GM23338 (cell line): ENCODE results near the gene SLX4IP. TPM values are rescaled to one million over a fixed set of nuclear protein-coding genes. Genes with fewer than 3 reads are reported as not detected.
A peak's percentile ranks its signal among the peaks of the same experiment; 100 is the strongest.

Source experiments
- ATAC-seq: fragments of 200-7000 bp; cut with Tn5 transposase; 3 replicates; pipeline ENCODE4 v1.9.1; 2020
- DNase-seq: peaks from one replicate; pipeline ENCODE4 v3.0.0-alpha.2; 2015; ENCODE audit warnings: low spot score
- H2AFZ ChIP-seq: fragments of 200-600 bp; sonication (generic); 2 replicates; pipeline ENCODE4 v1.8.0; 2016; ENCODE audit warnings: antibody characterized with exemption, mild to moderate bottlenecking, moderate library complexity
- H3F3A ChIP-seq: fragments of 200-600 bp; sonication (generic); replicated peaks from 2 replicates; pipeline ENCODE4 v1.8.0; 2017; ENCODE audit warnings: antibody characterized with exemption, mixed run types, low read depth
- H3K27ac ChIP-seq: fragments of 200-600 bp; sonication (generic); 2 replicates; pipeline ENCODE4 v1.6.1; 2016; ENCODE audit warnings: low read depth
- H3K27me3 ChIP-seq: fragments of 200-600 bp; sonication (generic); 2 replicates; pipeline ENCODE4 v1.8.0; 2016; ENCODE audit warnings: mild to moderate bottlenecking, mixed run types, moderate library complexity; ENCODE audit not compliant: insufficient read depth
- H3K36me3 ChIP-seq: fragments of 200-600 bp; sonication (generic); 2 replicates; pipeline ENCODE4 v1.8.0; 2016; ENCODE audit warnings: mild to moderate bottlenecking; ENCODE audit not compliant: insufficient read depth
- H3K4me1 ChIP-seq: fragments of 200-600 bp; sonication (generic); 2 replicates; pipeline ENCODE4 v1.8.0; 2016; ENCODE audit warnings: mild to moderate bottlenecking, moderate library complexity; ENCODE audit not compliant: insufficient read depth
- H3K4me2 ChIP-seq: fragments of 200-600 bp; sonication (generic); 2 replicates; pipeline ENCODE4 v1.7.1; 2017; ENCODE audit warnings: mixed run types
- H3K4me3 ChIP-seq: fragments of 200-600 bp; sonication (generic); 2 replicates; pipeline ENCODE4 v1.6.1; 2016; ENCODE audit warnings: mixed run types
- H3K79me2 ChIP-seq: fragments of 200-600 bp; sonication (generic); replicated peaks from 2 replicates; pipeline ENCODE4 v1.8.0; 2017; ENCODE audit warnings: mild to moderate bottlenecking; ENCODE audit not compliant: insufficient read depth
- H3K9me2 ChIP-seq: fragments of 200-600 bp; sonication (generic); 2 replicates; pipeline ENCODE4 v1.8.0; 2017; ENCODE audit not compliant: insufficient read depth
- H4K20me1 ChIP-seq: fragments of 200-600 bp; sonication (generic); replicated peaks from 2 replicates; pipeline ENCODE4 v1.8.0; 2017; ENCODE audit warnings: mild to moderate bottlenecking; ENCODE audit not compliant: insufficient read depth
- H3K27ac Mint-ChIP-seq: 2 replicates; pipeline ENCODE4 v1.8.0; 2020; ENCODE audit warnings: inconsistent platforms, mild to moderate bottlenecking, moderate library complexity, mixed read lengths
- H3K27me3 Mint-ChIP-seq: 3 replicates; pipeline ENCODE4 v1.8.0; 2022; ENCODE audit warnings: low read depth, mild to moderate bottlenecking, moderate library complexity, mixed read lengths, inconsistent platforms; ENCODE audit not compliant: insufficient read depth, poor library complexity
- H3K36me3 Mint-ChIP-seq: 3 replicates; pipeline ENCODE4 v1.8.0; 2021; ENCODE audit warnings: low read depth, mild to moderate bottlenecking, inconsistent platforms, moderate library complexity, mixed read lengths
- H3K4me1 Mint-ChIP-seq: 3 replicates; pipeline ENCODE4 v1.8.0; 2020; ENCODE audit warnings: mild to moderate bottlenecking, inconsistent platforms, mixed read lengths
- H3K4me3 Mint-ChIP-seq: 3 replicates; pipeline ENCODE4 v1.8.0; 2021; ENCODE audit warnings: moderate library complexity, mild to moderate bottlenecking, inconsistent platforms, mixed read lengths
- H3K9me3 Mint-ChIP-seq: 3 replicates; pipeline ENCODE4 v1.8.0; 2020; ENCODE audit warnings: moderate library complexity, mild to moderate bottlenecking, inconsistent platforms, mixed read lengths
- EZH2 ChIP-seq: fragments of 200-600 bp; sonication (generic); IDR thresholded peaks from one replicate; pipeline ENCODE4 v1.8.0; 2017; ENCODE audit warnings: antibody characterized with exemption, mild to moderate bottlenecking, low read depth; ENCODE audit not compliant: unreplicated experiment
- EZH2phosphoT487 ChIP-seq: fragments of 200-600 bp; sonication (generic); IDR thresholded peaks from one replicate; pipeline ENCODE4 v1.8.1; 2018; ENCODE audit warnings: antibody characterized with exemption; ENCODE audit not compliant: unreplicated experiment
- JUNB ChIP-seq: IDR thresholded peaks from one replicate; pipeline ENCODE4 v1.6.1; 2016; ENCODE audit warnings: antibody characterized with exemption; ENCODE audit not compliant: unreplicated experiment
- NANOG ChIP-seq: IDR thresholded peaks from 2 replicates; pipeline ENCODE4 v1.6.1; 2016; ENCODE audit warnings: antibody characterized with exemption, borderline replicate concordance
- POLR2AphosphoS5 ChIP-seq: IDR thresholded peaks from 2 replicates; pipeline ENCODE4 v1.6.1; 2016; ENCODE audit warnings: antibody characterized with exemption, low read depth
- REST ChIP-seq: IDR thresholded peaks from one replicate; pipeline ENCODE4 v1.6.1; 2018; ENCODE audit warnings: antibody characterized with exemption; ENCODE audit not compliant: unreplicated experiment
- STAT1 ChIP-seq: IDR thresholded peaks from one replicate; pipeline ENCODE4 v1.6.1; 2016; ENCODE audit warnings: antibody characterized with exemption; ENCODE audit not compliant: unreplicated experiment
- ZNF331 ChIP-seq: fragments of 250-450 bp; sonication (Bioruptor Pico); IDR thresholded peaks from 2 replicates; pipeline ENCODE4 v1.5.0; 2020; ENCODE audit warnings: low read depth, mild to moderate bottlenecking, moderate library complexity
- polyA plus RNA-seq: library from polyadenylated mRNA; unstranded; fragments of >200 nt; fragmentation: Nextera tagmentation; extraction: Ambion mirVana; gene quantifications from 2 replicates; pipeline ENCODE4 v1.2.1, GENCODE V29; 2016
- total RNA-seq: library from RNA; depleted of rRNA; stranded (reverse); fragments of >200 nt; shearing (Covaris generic); gene quantifications from 2 replicates; pipeline ENCODE4 v1.2.3, GENCODE V29; 2014
- TF ChIP-seq, protein P1 (sequence below), 2 experiments: fragments of 200-600 bp in 1 of 2; sonication (generic) in 1 of 2; conservative IDR thresholded peaks; 2 replicates each; pipeline versions ENCODE4 v1.5.1 to v1.6.1; 2016 to 2017; ENCODE audit warnings: antibody characterized with exemption in 2 of 2, low read depth in 2 of 2, mild to moderate bottlenecking in 2 of 2, moderate library complexity in 1 of 2

Gene SLX4IP
- total and polyA plus RNA-seq, 2 experiments from 2014 or later = 9.1 to 9.8 TPM

GRCh38 chr20:10661261-10661660 is 226.2 kb downstream of the SLX4IP start:
- Histone ChIP-seq H3K27me3 (no peaks in the 10 kb centered on the region), H3F3A (no peaks in the 10 kb centered on the region), H3K36me3 (peaks cover 7% of the 10 kb centered on the region; the same call in 1 of the 2 replicates), H3K4me2 (0 out of 2 replicates have a peak overlapping the region, but pooled peaks have one; percentile 5), H3K9me2 (no peaks in the 10 kb centered on the region), H3K4me1 (peaks cover 68% of the 10 kb centered on the region), H3K27ac (peak overlapping the region; percentile 41), H3K4me3 (no peak overlapping the region), H3K79me2 (peaks cover 84% of the 10 kb centered on the region), H2AFZ (no peak overlapping the region), H4K20me1 (peaks cover 3% of the 10 kb centered on the region; the same call in 1 of the 2 replicates)
- peaks cover 88% of the 10 kb centered on the region for H3K36me3 Mint-ChIP-seq
- DNase-seq = no peak
- ATAC-seq = no peak
- peaks cover 9% of the 10 kb centered on the region for H3K27me3 Mint-ChIP-seq
- no peak overlapping the region for H3K27ac Mint-ChIP-seq
- peaks cover 82% of the 10 kb centered on the region for H3K4me1 Mint-ChIP-seq
- no peak overlapping the region for H3K4me3 Mint-ChIP-seq
- no peaks in the 10 kb centered on the region for H3K9me3 Mint-ChIP-seq
- TF ChIP-seq REST = no peak
- no peak for TF ChIP-seq POLR2AphosphoS5
- TF ChIP-seq NANOG = no peak

- Mint-ChIP-seq H3K9me3 (no peaks in the 10 kb centered on the region), H3K27me3 (peaks cover 9% of the 10 kb centered on the region), H3K4me1 (peaks cover 87% of the 10 kb centered on the region), H3K4me3 (no peak overlapping the region), H3K27ac (no peak overlapping the region), H3K36me3 (peaks cover 84% of the 10 kb centered on the region)
- H4K20me1 ChIP-seq = peaks cover 3% of the 10 kb centered on the region; the same call in 1 of the 2 replicates
- ATAC-seq = no peak
- H3K27ac ChIP-seq = no peak overlapping the region
- peaks cover 66% of the 10 kb centered on the region for H3K4me1 ChIP-seq
- no peaks in the 10 kb centered on the region for H3K27me3 ChIP-seq
- no peaks in the 10 kb centered on the region for H3K9me2 ChIP-seq
- H3K79me2 ChIP-seq = peaks cover 85% of the 10 kb centered on the region
- no peak for DNase-seq
- H3K36me3 ChIP-seq = peaks cover 4% of the 10 kb centered on the region; the same call in 1 of the 2 replicates
- TF ChIP-seq ZNF331 (CRISPR knock-in tag) = no peak
- TF ChIP-seq STAT1 = no peak
- TF ChIP-seq EZH2phosphoT487 = no peak
- TF ChIP-seq JUNB = no peak
- TF ChIP-seq POLR2AphosphoS5 = no peak
- no peak for TF ChIP-seq EZH2
- TF ChIP-seq, protein P1, sequence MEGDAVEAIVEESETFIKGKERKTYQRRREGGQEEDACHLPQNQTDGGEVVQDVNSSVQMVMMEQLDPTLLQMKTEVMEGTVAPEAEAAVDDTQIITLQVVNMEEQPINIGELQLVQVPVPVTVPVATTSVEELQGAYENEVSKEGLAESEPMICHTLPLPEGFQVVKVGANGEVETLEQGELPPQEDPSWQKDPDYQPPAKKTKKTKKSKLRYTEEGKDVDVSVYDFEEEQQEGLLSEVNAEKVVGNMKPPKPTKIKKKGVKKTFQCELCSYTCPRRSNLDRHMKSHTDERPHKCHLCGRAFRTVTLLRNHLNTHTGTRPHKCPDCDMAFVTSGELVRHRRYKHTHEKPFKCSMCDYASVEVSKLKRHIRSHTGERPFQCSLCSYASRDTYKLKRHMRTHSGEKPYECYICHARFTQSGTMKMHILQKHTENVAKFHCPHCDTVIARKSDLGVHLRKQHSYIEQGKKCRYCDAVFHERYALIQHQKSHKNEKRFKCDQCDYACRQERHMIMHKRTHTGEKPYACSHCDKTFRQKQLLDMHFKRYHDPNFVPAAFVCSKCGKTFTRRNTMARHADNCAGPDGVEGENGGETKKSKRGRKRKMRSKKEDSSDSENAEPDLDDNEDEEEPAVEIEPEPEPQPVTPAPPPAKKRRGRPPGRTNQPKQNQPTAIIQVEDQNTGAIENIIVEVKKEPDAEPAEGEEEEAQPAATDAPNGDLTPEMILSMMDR (conservative IDR thresholded peaks at IDR 0.05; ENCODE audit: low read depth in 2 of 2) = no peak
- no peak overlapping the region for H3K4me2 ChIP-seq
- no peak overlapping the region for H3K4me3 ChIP-seq
- H2AFZ ChIP-seq = no peak overlapping the region
- no peaks in the 10 kb centered on the region for H3F3A ChIP-seq
These were observed 227.0 kb downstream of the SLX4IP start for GRCh38 chr20:10662151-10662550.
